ES-I3 (cell line): ENCODE results near the gene ETNPPL.
"Not testable (repeated sequence)": the region's sequence is repeated elsewhere in the genome, so short reads cannot be mapped to it uniquely, and the experiment has no call there.

Experiments used
- H3K36me3 ChIP-seq: 2 replicates; pipeline ENCODE4 v1.6.1; 2013; ENCODE audit warnings: mild to moderate bottlenecking, low read length, control low read depth, moderate library complexity; ENCODE audit not compliant: insufficient read depth
- H3K4me1 ChIP-seq: 2 replicates; pipeline ENCODE4 v1.6.1; 2013; ENCODE audit warnings: mild to moderate bottlenecking, control low read depth, low read length; ENCODE audit not compliant: insufficient read depth
- H3K9ac ChIP-seq: 2 replicates; pipeline ENCODE4 v1.6.1; 2013; ENCODE audit warnings: low read depth, mild to moderate bottlenecking, low read length, moderate library complexity
- H3K9me3 ChIP-seq: 2 replicates; pipeline ENCODE4 v1.6.1; 2013; ENCODE audit warnings: mild to moderate bottlenecking, low read length, moderate library complexity; ENCODE audit not compliant: control insufficient read depth, insufficient read depth

ETNPPL gene

GRCh38 chr4:108738003-108738706 lies 24.7 kb downstream of the ETNPPL start:
- Histone ChIP-seq H3K36me3 (no peaks in the 10 kb centered on the region; the same call in 1 of the 2 replicates), H3K4me1 (no peaks in the 10 kb centered on the region), H3K9me3 (no peaks in the 10 kb centered on the region), H3K9ac (no peak overlapping the region)

GRCh38 chr4:108731006-108731405 lies 31.8 kb downstream of the ETNPPL start:
- Histone ChIP-seq H3K4me1 (no peaks in the 10 kb centered on the region), H3K9ac (no peak overlapping the region), H3K36me3 (no peaks in the 10 kb centered on the region), H3K9me3 (no peaks in the 10 kb centered on the region)

DNA sequence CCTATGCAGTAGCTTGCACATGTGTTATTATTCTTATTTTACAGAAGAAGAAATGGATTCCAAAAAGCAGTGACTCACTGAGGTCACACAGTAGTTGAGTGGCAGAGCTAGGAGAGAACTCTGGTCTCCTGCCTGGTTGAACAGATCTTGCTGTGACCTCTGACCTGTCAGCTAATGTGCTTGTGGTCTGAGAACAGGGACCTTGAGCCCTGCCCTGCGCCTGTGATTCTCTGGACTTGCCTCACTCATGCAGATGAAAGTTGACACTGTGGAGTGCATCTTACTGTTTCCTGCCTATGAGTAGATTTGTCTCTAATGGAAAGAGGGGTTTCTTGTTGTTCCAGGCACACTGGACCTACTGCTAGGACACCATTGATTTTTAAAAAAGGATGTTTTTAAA lies 32.3 kb downstream of the ETNPPL start:
- Histone ChIP-seq H3K9ac (no peak overlapping the region), H3K9me3 (peaks cover 2% of the 10 kb centered on the region; the same call in 1 of the 2 replicates), H3K4me1 (no peaks in the 10 kb centered on the region), H3K36me3 (no peaks in the 10 kb centered on the region)

- H3K9me3 ChIP-seq, result peaks cover 9% of the 10 kb centered on the region; the same call in 1 of the 2 replicates
- no peaks in the 10 kb centered on the region for H3K36me3 ChIP-seq
- no peak overlapping the region for H3K9ac ChIP-seq
- no peaks in the 10 kb centered on the region for H3K4me1 ChIP-seq
Measured at GRCh38 chr4:108729731-108730130, 33.1 kb downstream of the ETNPPL start.

GRCh38 chr4:108725457-108725856 lies 37.4 kb downstream of the ETNPPL start:
- Histone ChIP-seq H3K9ac (no peak overlapping the region), H3K9me3 (peaks cover 17% of the 10 kb centered on the region; the same call in 1 of the 2 replicates), H3K36me3 (no peaks in the 10 kb centered on the region), H3K4me1 (no peaks in the 10 kb centered on the region)

GRCh38 chr4:108717386-108717785 lies 45.5 kb downstream of the ETNPPL start:
- H3K9me3 ChIP-seq, result peaks cover 8% of the 10 kb centered on the region; the same call in 1 of the 2 replicates
- H3K9ac ChIP-seq, result no peak overlapping the region
- H3K4me1 ChIP-seq, result peaks cover 11% of the 10 kb centered on the region
- no peaks in the 10 kb centered on the region for H3K36me3 ChIP-seq

- Histone ChIP-seq H3K9me3 (no peaks in the 10 kb centered on the region), H3K4me1 (peaks cover 11% of the 10 kb centered on the region)
Measured at GRCh38 chr4:108716340-108716739, 46.5 kb downstream of the ETNPPL start.

GRCh38 chr4:108714880-108715279 lies 48.0 kb downstream of the ETNPPL start:
- peaks cover 11% of the 10 kb centered on the region for H3K4me1 ChIP-seq
- H3K9me3 ChIP-seq, result no peaks in the 10 kb centered on the region
- no peak overlapping the region for H3K9ac ChIP-seq
- no peaks in the 10 kb centered on the region for H3K36me3 ChIP-seq

More at GRCh38 chr4:108716340-108716739, 46.5 kb downstream of the ETNPPL start:
- H3K36me3 ChIP-seq, result no peaks in the 10 kb centered on the region
- H3K9ac ChIP-seq, result no peak overlapping the region

DNA sequence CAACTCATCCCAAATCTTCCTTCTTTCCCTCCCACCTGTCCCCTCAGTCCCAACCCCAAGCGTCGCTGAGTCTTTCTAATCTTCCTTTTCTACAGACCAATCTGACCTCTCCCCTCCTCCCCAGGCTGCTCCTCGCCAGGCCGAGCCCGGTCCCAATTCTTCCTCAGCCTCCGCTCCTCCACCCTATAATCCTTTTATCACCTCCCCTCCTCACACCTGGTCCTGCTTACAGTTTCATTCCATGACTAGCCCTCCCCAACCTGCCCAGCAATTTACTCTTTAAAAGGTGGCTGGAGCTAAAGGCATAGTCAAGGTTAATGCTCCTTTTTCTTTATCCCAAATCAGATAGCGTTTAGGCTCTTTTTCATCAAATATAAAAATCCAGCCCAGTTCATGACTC lies 52.3 kb downstream of the ETNPPL start:
- H3K4me1 ChIP-seq, result peaks cover 11% of the 10 kb centered on the region
- not testable (repeated sequence) for H3K9me3 ChIP-seq, H3K9ac ChIP-seq, H3K36me3 ChIP-seq

- Histone ChIP-seq H3K9ac (no peak overlapping the region), H3K36me3 (no peaks in the 10 kb centered on the region), H3K9me3 (no peaks in the 10 kb centered on the region), H3K4me1 (peaks cover 2% of the 10 kb centered on the region; the same call in 1 of the 2 replicates)
Measured at GRCh38 chr4:108709722-108710121, 53.1 kb downstream of the ETNPPL start.

- Histone ChIP-seq H3K9me3 (no peaks in the 10 kb centered on the region), H3K36me3 (no peaks in the 10 kb centered on the region), H3K4me1 (no peaks in the 10 kb centered on the region), H3K9ac (no peak overlapping the region)
Measured at GRCh38 chr4:108709234-108709633, 53.6 kb downstream of the ETNPPL start.

- Histone ChIP-seq H3K9me3 (no peaks in the 10 kb centered on the region), H3K9ac (no peak overlapping the region), H3K36me3 (no peaks in the 10 kb centered on the region), H3K4me1 (no peaks in the 10 kb centered on the region)
Measured at GRCh38 chr4:108706289-108706688, 56.6 kb downstream of the ETNPPL start.

GRCh38 chr4:108703966-108704365 lies 58.9 kb downstream of the ETNPPL start:
- no peak overlapping the region for H3K9ac ChIP-seq
- H3K36me3 ChIP-seq, result no peaks in the 10 kb centered on the region
- no peaks in the 10 kb centered on the region for H3K9me3 ChIP-seq
- H3K4me1 ChIP-seq, result no peaks in the 10 kb centered on the region

DNA sequence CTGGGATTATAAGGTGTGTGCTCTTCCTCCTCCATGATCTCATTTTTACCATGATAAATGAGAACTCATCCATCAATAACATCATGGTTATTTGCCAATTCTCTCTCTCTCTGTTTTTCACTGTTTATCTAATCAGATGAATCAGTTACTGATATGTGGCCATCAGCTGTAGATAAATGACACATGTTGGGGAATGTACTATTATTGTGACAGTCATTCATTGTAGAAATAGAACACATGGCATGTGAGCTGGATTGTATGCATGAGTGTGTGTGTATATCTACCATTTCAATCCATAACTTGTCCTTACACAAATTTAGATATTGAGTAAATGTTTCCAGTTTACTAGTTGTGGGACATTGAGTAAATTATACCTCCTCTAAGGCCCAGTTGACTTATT lies 59.5 kb downstream of the ETNPPL start:
- Histone ChIP-seq H3K4me1 (no peaks in the 10 kb centered on the region), H3K9ac (no peak overlapping the region), H3K9me3 (no peaks in the 10 kb centered on the region), H3K36me3 (no peaks in the 10 kb centered on the region)

- H3K9ac ChIP-seq, result no peak overlapping the region
- no peaks in the 10 kb centered on the region for H3K4me1 ChIP-seq
- no peaks in the 10 kb centered on the region for H3K9me3 ChIP-seq
Measured at GRCh38 chr4:108702960-108703359, 59.9 kb downstream of the ETNPPL start.

More at GRCh38 chr4:108702960-108703359, 59.9 kb downstream of the ETNPPL start:
- H3K36me3 ChIP-seq, result no peaks in the 10 kb centered on the region
